ENCODE measurements around the gene ATF3. TPM values are rescaled to one million over a fixed set of nuclear protein-coding genes. Genes with fewer than 3 reads are reported as not detected.
A peak's percentile ranks its signal among the peaks of the same experiment; 100 is the strongest.

The ATF3 gene
- total and polyA plus RNA-seq, 4 experiments from 2014 or later: 0.09 to 3.1 (median 2.7) TPM; not detected in 1

- Histone ChIP-seq H3K27ac (ENCODE audit: low read depth, low read length) (no peak overlapping the region), H3K4me3 (ENCODE audit: low read length in 2 of 2) (no peak overlapping the region), H3K27me3 (ENCODE audit: insufficient read depth, low read length) (no peaks in the 10 kb centered on the region), H3K4me1 (ENCODE audit: insufficient read depth, low read length) (no peaks in the 10 kb centered on the region), H3K36me3 (ENCODE audit: insufficient read depth, low read length) (no peaks in the 10 kb centered on the region), H3K9me3 (ENCODE audit: control insufficient read depth in 1 of 2, low read length in 2 of 2) (no peaks in the 10 kb centered on the region)
- POLR2A ChIA-PET (ENCODE audit: partially characterized antibody): no interaction called here
- no peak overlapping the region for H3K27ac Mint-ChIP-seq
- no peaks in the 10 kb centered on the region for H3K36me3 Mint-ChIP-seq
- H3K4me3 Mint-ChIP-seq: no peak overlapping the region
- CTCF ChIA-PET (ENCODE audit: partially characterized antibody): no interaction called here
- H3K9me3 Mint-ChIP-seq: no peaks in the 10 kb centered on the region
- intact Hi-C loops (cut with micrococcal nuclease): no loop called here
- peaks cover 3 to 13% (median 8%) of the 10 kb centered on the region in 4 donors for H3K4me1 Mint-ChIP-seq
- DNase-seq: no peak
- H3K27me3 Mint-ChIP-seq: peaks cover 2 to 10% of the 10 kb centered on the region in 2 donors
These were observed 13.4 kb downstream of the ATF3 start for GRCh38 chr1:212621949-212622305.

- H3K27ac Mint-ChIP-seq: no peak overlapping the region
These were observed 13.9 kb downstream of the ATF3 start for GRCh38 chr1:212622467-212622866.

GRCh38 chr1:212622906-212623305 lies 14.3 kb downstream of the ATF3 start:
- no peak for DNase-seq
- Mint-ChIP-seq H3K4me3 (no peak overlapping the region), H3K4me1 (peaks cover 3 to 13% (median 8%) of the 10 kb centered on the region in 4 donors), H3K9me3 (no peaks in the 10 kb centered on the region), H3K27ac (no peak overlapping the region), H3K36me3 (no peaks in the 10 kb centered on the region), H3K27me3 (peaks cover 2 to 10% of the 10 kb centered on the region in 2 donors)
- POLR2A ChIA-PET (ENCODE audit: partially characterized antibody): no interaction called here
- no peak overlapping the region for H3K4me3 ChIP-seq (ENCODE audit: low read length in 2 of 2)
- no peaks in the 10 kb centered on the region for H3K4me1 ChIP-seq (ENCODE audit: insufficient read depth, low read length)
- H3K27ac ChIP-seq (ENCODE audit: low read depth, low read length): no peak overlapping the region
- intact Hi-C loops (cut with micrococcal nuclease): no loop called here
- H3K27me3 ChIP-seq (ENCODE audit: insufficient read depth, low read length): no peaks in the 10 kb centered on the region
- no peaks in the 10 kb centered on the region for H3K9me3 ChIP-seq (ENCODE audit: control insufficient read depth in 1 of 2, low read length in 2 of 2)
- CTCF ChIA-PET (ENCODE audit: partially characterized antibody): no interaction called here
- H3K36me3 ChIP-seq (ENCODE audit: insufficient read depth, low read length): no peaks in the 10 kb centered on the region

More at GRCh38 chr1:212622467-212622866, 13.9 kb downstream of the ATF3 start:
- Histone ChIP-seq H3K27ac (ENCODE audit: low read depth, low read length) (no peak overlapping the region), H3K4me3 (ENCODE audit: low read length in 2 of 2) (no peak overlapping the region), H3K36me3 (ENCODE audit: insufficient read depth, low read length) (no peaks in the 10 kb centered on the region), H3K27me3 (ENCODE audit: insufficient read depth, low read length) (no peaks in the 10 kb centered on the region), H3K9me3 (ENCODE audit: control insufficient read depth in 1 of 2, low read length in 2 of 2) (no peaks in the 10 kb centered on the region), H3K4me1 (ENCODE audit: insufficient read depth, low read length) (no peaks in the 10 kb centered on the region)
- Mint-ChIP-seq H3K36me3 (no peaks in the 10 kb centered on the region), H3K27me3 (peaks cover 2 to 10% of the 10 kb centered on the region in 2 donors), H3K4me1 (peaks cover 3 to 13% (median 8%) of the 10 kb centered on the region in 4 donors), H3K4me3 (no peak overlapping the region), H3K9me3 (no peaks in the 10 kb centered on the region)
- no peak for DNase-seq
- ChIA-PET POLR2A (ENCODE audit: partially characterized antibody) (no interaction called here), CTCF (ENCODE audit: partially characterized antibody) (no interaction called here)
- intact Hi-C loops (cut with micrococcal nuclease): no loop called here

GRCh38 chr1:212623603-212624002 lies 15.0 kb downstream of the ATF3 start:
- POLR2A ChIA-PET (ENCODE audit: partially characterized antibody): no interaction called here
- no peak overlapping the region for H3K27ac Mint-ChIP-seq
- CTCF ChIA-PET (ENCODE audit: partially characterized antibody): no interaction called here
- H3K27me3 Mint-ChIP-seq: peaks cover 2 to 10% of the 10 kb centered on the region in 2 donors
- Histone ChIP-seq H3K27me3 (ENCODE audit: insufficient read depth, low read length) (no peaks in the 10 kb centered on the region), H3K9me3 (ENCODE audit: control insufficient read depth in 1 of 2, low read length in 2 of 2) (no peaks in the 10 kb centered on the region), H3K27ac (ENCODE audit: low read depth, low read length) (no peak overlapping the region), H3K4me1 (ENCODE audit: insufficient read depth, low read length) (no peaks in the 10 kb centered on the region), H3K36me3 (ENCODE audit: insufficient read depth, low read length) (no peaks in the 10 kb centered on the region), H3K4me3 (ENCODE audit: low read length in 2 of 2) (no peak overlapping the region)
- DNase-seq: no peak
- intact Hi-C loops (cut with micrococcal nuclease): no loop called here
- peaks cover 3 to 13% (median 8%) of the 10 kb centered on the region in 4 donors for H3K4me1 Mint-ChIP-seq
- H3K9me3 Mint-ChIP-seq: no peaks in the 10 kb centered on the region
- H3K4me3 Mint-ChIP-seq: no peak overlapping the region
- no peaks in the 10 kb centered on the region for H3K36me3 Mint-ChIP-seq

- H3K36me3 Mint-ChIP-seq: no peaks in the 10 kb centered on the region
- no peaks in the 10 kb centered on the region for H3K9me3 ChIP-seq (ENCODE audit: control insufficient read depth in 1 of 2, low read length in 2 of 2)
- H3K27ac ChIP-seq (ENCODE audit: low read depth, low read length): no peak overlapping the region
- H3K4me1 ChIP-seq (ENCODE audit: insufficient read depth, low read length): peaks cover 5% of the 10 kb centered on the region
- peaks cover 2 to 10% of the 10 kb centered on the region in 2 donors for H3K27me3 Mint-ChIP-seq
- H3K4me3 ChIP-seq (ENCODE audit: low read length in 2 of 2): no peak overlapping the region
- CTCF ChIA-PET (ENCODE audit: partially characterized antibody): no interaction called here
- H3K27ac Mint-ChIP-seq: peak overlapping the region in 1 of 7 donors; percentile 9
- intact Hi-C loops (cut with micrococcal nuclease): no loop called here
- H3K36me3 ChIP-seq (ENCODE audit: insufficient read depth, low read length): no peaks in the 10 kb centered on the region
- no peaks in the 10 kb centered on the region for H3K9me3 Mint-ChIP-seq
- H3K27me3 ChIP-seq (ENCODE audit: insufficient read depth, low read length): no peaks in the 10 kb centered on the region
- POLR2A ChIA-PET (ENCODE audit: partially characterized antibody): no interaction called here
- DNase-seq: no peak
- peaks cover 3 to 13% (median 8%) of the 10 kb centered on the region in 4 donors for H3K4me1 Mint-ChIP-seq
- no peak overlapping the region for H3K4me3 Mint-ChIP-seq
These were observed 16.5 kb downstream of the ATF3 start for GRCh38 chr1:212624976-212625501.

- no peak overlapping the region for H3K4me3 Mint-ChIP-seq
- intact Hi-C loops (cut with micrococcal nuclease): no loop called here
- H3K27ac Mint-ChIP-seq: no peak overlapping the region
- Histone ChIP-seq H3K9me3 (ENCODE audit: control insufficient read depth in 1 of 2, low read length in 2 of 2) (no peaks in the 10 kb centered on the region), H3K27me3 (ENCODE audit: insufficient read depth, low read length) (no peaks in the 10 kb centered on the region), H3K4me1 (ENCODE audit: insufficient read depth, low read length) (peaks cover 7% of the 10 kb centered on the region), H3K4me3 (ENCODE audit: low read length in 2 of 2) (no peak overlapping the region), H3K36me3 (ENCODE audit: insufficient read depth, low read length) (no peaks in the 10 kb centered on the region), H3K27ac (ENCODE audit: low read depth, low read length) (no peak overlapping the region)
- H3K27me3 Mint-ChIP-seq: peaks cover 2 to 10% of the 10 kb centered on the region in 2 donors
- ChIA-PET CTCF (ENCODE audit: partially characterized antibody) (interaction anchor here (7.3 kb wide), 1 partner anchor 148 kb away, joined by 39 read pairs; no protein-coding TSS in a partner anchor), POLR2A (ENCODE audit: partially characterized antibody) (no interaction called here)
- peaks cover 3 to 13% (median 8%) of the 10 kb centered on the region in 4 donors for H3K4me1 Mint-ChIP-seq
- H3K9me3 Mint-ChIP-seq: no peaks in the 10 kb centered on the region
- no peaks in the 10 kb centered on the region for H3K36me3 Mint-ChIP-seq
- no peak for DNase-seq
These were observed 17.4 kb downstream of the ATF3 start for GRCh38 chr1:212625781-212626450.

GRCh38 chr1:212628046-212628445 lies 19.5 kb downstream of the ATF3 start:
- H3K36me3 Mint-ChIP-seq: no peaks in the 10 kb centered on the region
- H3K4me3 Mint-ChIP-seq: no peak overlapping the region
- Histone ChIP-seq H3K27me3 (ENCODE audit: insufficient read depth, low read length) (no peaks in the 10 kb centered on the region), H3K9me3 (ENCODE audit: control insufficient read depth in 1 of 2, low read length in 2 of 2) (no peaks in the 10 kb centered on the region), H3K27ac (ENCODE audit: low read depth, low read length) (no peak overlapping the region), H3K36me3 (ENCODE audit: insufficient read depth, low read length) (no peaks in the 10 kb centered on the region), H3K4me3 (ENCODE audit: low read length in 2 of 2) (no peak overlapping the region), H3K4me1 (ENCODE audit: insufficient read depth, low read length) (peaks cover 7% of the 10 kb centered on the region)
- ChIA-PET CTCF (ENCODE audit: partially characterized antibody) (interaction anchor here (0.9 to 7.3 kb wide), 6 partner anchors 10 to 170 kb away, joined by 3 to 39 read pairs (median 3); no protein-coding TSS in a partner anchor), POLR2A (ENCODE audit: partially characterized antibody) (no interaction called here)
- H3K4me1 Mint-ChIP-seq: no peaks in the 10 kb centered on the region
- no peak for DNase-seq
- H3K27me3 Mint-ChIP-seq: peaks cover 2 to 17% of the 10 kb centered on the region in 2 donors
- H3K9me3 Mint-ChIP-seq: no peaks in the 10 kb centered on the region
- no peak overlapping the region for H3K27ac Mint-ChIP-seq
- intact Hi-C loops (cut with micrococcal nuclease): no loop called here

All from CD4-positive, alpha-beta memory T cell (primary cell).